GM18868 (cell line): ENCODE measurements around the gene FBXO2.
A peak's percentile ranks its signal among the peaks of the same experiment; 100 is the strongest.

ENCODE experiments used
- ATAC-seq: cut with Tn5 transposase; IDR thresholded peaks from one replicate; pipeline ENCODE4 v1.9.1; 2021; ENCODE audit warnings: mild to moderate bottlenecking, moderate library complexity; ENCODE audit not compliant: unreplicated experiment

The FBXO2 gene

DNA sequence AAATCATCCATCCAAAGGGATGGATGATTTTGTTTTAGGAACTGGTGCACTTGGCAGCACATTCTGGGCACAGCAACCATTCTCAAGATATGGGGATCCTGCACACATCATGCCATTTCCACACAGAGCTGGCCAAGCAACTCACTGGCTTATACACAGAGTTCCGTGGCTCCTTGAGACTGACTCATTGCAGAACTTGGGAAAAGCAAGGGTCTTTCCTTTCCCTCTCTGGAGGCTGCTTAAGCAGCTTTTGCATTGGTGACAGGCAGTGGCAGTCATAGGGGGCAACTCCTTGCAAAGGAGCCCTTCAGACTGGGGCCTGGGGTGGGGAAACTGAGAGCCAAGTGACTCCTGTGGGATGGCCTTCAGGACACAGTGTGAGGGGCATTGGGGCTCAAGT is 28.6 kb upstream of the FBXO2 start:
- no peak for ATAC-seq

DNA sequence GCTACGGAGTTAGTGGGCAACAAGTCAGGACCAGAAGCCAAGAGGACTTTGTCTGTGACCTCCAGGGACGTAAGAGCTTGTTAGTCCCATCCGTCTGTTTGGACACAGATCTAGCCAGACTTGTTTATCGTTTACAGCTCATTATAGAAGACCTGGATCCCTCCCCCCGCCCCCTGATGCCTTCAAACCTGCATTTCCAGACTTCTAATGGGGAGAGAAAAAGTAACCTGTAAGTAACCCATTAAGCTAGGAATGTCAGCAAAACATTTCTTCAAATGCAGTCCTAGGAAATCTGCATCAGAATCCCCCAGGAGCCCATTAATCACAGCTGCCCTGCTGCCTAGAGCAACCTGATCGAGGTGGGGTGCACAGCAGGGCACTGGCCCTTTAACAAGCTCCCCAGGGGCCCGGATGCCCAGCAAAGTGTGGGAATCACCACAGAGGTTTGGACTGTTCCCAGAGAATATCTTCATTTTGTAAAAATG is 28.1 kb upstream of the FBXO2 start:
- no peak for ATAC-seq

DNA sequence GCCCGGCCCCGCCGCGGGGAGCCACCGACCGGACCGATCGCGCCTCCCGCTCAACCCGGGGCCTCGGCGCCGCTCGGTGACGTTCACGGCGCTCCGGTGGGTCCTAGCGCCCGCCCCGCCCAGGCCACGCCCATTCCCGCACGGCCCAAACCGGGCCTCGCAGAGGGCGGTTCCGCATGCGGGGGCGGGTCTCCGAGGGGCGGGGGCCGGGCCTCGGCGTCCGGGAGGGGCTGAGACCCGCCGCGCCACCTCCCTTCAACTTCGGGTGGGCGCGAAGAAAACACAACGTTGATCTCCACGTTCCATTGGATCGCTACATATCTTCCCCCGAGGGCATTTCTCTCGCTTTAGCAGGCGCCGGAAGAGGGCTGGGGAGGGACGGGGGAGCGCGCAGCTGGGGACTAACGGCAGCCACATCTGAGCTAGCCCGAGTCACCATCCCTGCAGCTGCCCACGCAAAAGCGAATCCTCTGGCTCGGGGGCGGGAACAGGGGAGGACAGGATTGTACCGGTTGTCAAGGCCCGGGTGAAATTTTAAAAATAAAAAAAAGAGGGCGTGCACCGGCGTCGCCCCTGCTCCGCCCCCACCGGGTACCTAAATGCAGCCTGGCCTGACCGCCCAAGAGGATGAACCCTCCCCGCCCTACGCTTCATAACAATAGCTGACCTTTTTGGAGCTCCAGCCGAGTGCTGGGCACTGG is 27.0 kb upstream of the FBXO2 start, which contains the start of gene MAD2L2:
Gene MAD2L2, minus strand, starts transcription at position 78 of the 701 bp plus-strand sequence. CDS start 547 bp downstream, outside the sequence.
- peak; percentile 87 for ATAC-seq

DNA sequence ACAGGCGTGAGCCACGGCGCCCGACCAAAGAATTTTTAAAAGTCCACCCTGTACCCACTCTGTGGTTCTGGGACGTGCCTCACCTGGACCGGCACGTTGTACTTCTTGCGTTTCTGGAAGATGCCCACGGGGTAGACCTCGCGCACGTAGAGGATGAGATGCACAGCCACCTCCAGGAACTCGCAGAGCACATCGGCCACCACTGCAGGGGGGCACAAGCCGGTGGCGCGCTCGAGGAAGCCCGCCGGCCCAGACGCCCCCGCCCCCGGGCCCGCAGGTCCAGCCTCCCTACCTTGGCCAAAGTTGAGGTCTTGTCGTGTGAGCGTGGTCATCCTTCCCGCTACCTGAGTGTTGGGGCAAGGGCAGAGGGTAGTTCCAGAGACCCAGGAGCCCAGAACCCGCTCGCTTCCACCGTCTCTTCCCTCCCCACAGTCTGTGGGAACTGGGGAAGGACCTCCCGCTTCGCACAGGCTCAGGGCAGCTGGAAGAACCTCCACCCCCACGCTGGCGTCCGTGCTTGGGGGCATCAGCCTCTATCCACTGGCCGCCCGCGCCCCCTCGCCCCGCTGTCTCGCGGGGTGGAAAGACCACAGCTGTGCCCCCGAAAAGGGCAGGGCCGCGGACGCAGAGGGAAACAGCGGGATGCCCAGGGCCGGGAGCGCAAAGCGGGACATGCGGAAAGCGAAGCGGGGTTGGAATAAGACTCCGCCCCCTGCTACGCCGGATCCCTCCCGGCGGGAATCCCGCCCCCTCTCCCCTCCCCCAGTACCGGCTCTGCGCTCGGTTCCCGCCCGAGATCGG is 26.2 kb upstream of the FBXO2 start:
- ATAC-seq, result no peak

DNA sequence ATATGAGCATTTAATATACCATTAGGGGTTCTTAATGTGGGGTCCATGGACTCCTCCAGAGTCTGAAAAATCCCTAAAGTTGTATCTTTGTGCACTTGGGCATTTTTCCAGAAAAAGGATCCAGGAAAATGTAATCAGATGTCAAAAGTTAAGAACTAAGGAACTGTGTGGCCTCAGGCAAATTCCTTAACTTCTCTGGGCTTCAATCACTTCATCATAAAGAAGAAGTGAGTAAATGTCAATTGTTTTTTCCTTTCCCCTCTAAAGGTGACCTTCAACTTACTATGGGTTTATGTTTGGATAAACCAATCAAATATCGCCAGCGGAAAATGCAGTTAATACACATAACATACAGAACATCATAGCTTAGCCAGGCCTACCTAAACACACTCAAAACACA is 24.2 kb upstream of the FBXO2 start:
- ATAC-seq, result no peak

DNA sequence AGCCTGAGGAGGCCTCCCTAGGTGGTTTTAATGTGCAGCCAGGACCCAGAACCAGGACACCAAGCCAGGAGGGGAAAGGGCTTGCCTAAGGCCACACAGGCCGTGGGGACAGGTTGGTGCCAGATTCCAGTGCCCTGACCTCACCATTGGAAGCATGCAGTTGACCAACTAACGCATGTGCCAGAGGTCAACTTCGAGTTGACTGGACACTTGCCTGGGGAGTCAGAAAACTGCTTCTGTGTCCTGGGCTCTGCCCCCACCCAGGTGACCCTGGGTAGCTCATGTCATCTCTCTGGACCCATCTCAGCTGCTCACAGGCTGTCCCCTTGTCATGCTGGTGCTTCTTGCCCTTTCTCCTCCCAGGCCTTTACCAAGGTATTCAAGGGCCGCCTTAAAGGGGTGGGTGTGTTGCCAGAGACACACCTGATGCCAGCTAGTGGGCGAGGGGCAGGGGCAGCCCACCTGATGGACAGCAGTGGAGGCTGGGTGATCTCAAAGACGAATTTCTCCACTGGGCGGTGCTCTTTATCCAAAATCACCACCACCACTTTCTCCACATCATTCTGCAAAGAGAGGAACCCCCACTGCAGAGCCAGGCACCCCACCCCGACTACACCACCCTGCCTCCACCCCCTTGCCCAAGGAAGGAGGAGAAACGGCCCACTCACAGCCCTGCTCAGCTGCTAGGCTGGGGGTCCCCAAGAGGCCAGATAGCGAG is 22.3 kb upstream of the FBXO2 start:
- ATAC-seq, result no peak

DNA sequence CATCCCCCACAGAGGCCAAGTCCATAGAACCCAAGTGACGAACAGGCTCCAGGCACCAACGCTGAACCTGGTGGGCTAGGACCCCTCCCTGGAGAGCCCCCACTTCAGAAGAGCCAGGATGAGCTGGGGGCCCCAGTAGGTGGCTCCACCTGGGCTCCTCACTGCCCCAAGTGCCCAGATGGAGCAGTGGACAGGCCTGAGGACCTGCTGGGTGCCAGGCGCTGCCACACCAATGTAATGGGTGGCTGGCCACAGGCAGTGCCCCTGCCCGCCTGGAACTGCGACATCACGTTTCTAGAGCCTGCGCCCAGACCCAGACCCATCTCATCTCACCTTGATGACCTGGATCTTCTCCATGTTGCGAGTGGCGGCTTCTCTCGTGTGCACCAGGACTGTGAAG is 21.1 kb upstream of the FBXO2 start:
- no peak for ATAC-seq

DNA sequence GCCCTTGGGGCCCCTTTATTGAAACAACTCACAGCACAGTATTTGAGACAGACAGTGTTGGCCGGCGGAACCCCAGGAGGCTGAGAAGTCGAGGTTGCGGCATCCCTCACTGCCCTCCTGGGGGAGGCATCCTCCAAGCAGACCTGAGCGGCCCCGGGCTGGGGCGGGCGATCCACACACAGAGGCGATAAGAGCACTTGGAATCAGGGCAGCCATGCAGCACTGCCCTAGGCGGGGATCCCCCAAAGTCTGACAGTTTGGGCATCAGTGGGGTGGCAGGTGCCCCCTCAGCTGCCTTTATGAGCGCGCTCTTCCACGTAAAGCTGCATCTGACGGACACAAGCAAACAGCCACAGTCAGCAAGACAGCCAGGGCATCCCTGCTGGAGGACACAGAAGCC is 20.3 kb upstream of the FBXO2 start:
- ATAC-seq, result no peak

DNA sequence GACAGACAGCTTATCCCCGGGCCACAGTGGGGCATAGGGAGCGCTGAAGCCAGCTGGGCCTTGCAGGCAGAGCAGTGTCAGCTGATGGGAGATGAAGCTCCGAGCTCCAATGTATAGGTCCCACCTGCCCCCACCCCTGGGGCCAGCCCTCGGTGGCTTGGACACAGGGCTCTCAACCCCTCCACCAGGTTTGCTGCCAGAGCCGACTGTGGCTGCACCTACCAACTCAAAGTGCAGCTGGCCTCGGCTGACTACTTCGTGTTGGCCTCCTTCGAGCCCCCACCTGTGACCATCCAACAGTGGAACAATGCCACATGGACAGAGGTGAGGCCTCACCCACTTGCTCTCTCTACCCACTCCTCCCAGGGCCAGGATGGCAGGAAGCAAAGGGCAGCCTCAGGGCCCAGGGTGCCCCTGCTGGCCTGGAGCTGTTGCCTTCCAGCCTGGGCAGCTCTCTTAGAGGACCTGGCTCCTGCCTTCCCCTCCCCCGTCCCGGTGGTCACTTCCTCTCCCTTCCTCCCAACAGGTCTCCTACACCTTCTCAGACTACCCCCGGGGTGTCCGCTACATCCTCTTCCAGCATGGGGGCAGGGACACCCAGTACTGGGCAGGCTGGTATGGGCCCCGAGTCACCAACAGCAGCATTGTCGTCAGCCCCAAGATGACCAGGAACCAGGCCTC is 19.0 kb upstream of the FBXO2 start:
- ATAC-seq, result no peak

DNA sequence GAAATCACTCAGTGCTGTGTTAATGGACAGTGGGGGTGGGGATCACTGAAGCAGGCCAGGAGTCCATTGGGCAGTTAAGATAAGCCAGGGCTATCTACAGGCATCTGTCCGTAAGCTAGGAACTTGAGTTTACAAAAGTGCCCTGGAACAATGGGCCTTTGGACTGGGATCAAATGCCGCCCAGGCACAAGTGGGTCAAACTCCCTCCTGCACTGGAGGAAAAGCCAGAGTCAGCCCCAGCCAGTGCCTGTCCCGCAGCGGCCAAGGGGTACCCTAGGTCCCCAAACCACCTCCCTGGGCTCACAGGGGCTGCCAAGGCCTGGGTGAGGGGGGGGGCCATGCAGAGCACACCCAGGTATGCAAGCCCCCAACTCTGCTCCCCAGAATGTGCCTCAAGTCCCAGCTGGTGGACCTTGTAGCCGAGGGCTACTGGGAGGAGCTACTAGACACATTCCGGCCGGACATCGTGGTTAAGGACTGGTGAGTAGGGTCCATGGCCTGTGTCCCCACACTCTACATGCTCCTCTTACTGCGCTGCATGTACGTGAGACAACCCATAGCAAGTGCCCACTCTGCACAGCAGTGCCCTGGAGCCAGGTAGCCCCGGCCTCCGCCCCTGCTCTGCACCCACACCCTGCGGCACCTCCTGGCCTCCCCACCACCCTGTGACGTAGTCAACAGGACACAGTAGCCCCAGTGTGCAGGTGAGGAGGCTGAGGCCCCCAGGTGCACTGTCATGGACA is 17.5 kb upstream of the FBXO2 start:
- ATAC-seq, result no peak

DNA sequence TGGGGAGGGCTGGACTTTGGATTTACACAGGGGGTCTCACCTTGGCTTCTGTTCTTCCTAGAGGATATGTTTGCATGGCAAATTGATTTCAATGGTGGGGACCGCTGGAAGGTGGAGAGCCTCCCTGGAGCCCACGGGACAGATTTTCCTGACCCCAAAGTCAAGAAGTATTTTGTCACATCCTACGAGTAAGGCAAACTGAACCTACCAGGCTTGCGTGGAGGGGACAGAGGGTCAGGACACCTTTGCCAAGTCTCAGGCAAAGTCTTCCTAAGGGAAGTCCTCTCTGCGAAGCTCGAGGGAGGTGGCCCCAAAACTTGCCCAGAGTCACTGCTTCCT is 16.9 kb upstream of the FBXO2 start:
- ATAC-seq, result no peak

DNA sequence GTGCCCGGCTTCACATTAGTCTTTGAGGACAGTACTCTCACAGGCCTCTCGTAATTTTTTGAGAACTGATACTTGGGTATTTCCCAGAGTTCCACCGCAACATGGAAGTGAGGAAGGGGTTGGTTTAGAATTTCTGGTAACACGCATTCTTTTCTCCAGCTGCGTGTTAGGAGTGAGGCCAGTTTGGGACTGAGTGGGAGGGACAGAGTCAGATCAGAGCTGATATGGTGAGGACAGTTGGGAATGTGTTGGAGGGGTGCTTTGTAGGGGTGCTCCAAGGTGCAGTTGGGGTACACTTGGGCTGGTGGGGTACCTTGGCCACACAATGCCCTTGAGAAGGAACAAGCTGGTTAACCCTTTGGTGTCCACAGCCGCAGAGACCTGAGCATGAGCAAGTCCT is 16.5 kb upstream of the FBXO2 start:
- no peak for ATAC-seq

DNA sequence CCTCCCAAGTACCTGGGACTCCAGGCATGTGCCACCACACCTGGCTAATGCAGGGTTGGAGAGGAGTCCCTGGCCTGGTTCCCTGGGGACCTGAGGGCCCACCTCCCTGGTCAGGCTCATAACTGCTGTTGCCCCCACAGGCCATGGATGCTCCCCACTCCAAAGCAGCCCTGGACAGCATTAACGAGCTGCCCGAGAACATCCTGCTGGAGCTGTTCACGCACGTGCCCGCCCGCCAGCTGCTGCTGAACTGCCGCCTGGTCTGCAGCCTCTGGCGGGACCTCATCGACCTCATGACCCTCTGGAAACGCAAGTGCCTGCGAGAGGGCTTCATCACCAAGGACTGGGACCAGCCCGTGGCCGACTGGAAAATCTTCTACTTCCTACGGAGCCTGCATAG is 14.3 kb upstream of the FBXO2 start:
- ATAC-seq, result no peak

DNA sequence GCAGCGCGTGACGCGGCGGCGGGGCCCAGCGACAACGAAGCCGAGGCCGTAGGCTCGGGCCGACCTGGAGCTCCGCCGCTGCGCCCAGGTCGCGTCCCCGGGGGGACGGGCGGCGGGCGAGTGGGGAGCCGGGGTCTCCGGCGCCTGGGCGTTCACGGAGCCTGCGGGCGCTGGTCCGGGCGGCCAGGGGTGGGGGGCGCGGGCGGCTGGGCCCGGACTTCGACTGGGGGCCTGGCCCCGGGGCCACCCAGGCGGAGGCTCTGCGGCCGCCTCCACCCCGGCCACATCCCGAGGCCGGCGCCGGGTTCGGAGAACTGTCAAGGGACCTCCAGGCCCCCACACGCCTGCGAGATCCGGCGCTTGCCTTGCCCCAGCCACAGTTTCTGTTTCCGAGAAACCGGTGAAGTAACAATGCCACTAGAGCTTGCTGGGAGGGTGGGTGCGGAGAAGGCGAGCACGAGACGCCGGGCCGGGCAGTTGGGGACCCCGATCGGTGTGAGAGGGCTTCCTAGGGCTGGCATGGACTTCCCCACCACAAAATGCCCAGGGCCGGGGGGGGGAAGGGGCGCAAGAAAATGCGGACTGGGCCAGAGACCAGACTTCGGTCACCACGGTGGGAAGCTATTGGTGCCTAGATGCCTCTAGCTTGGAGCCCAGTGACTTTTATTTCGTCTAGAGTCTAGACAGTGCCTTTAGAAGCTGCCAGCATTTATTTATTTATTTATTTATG is 10.3 kb upstream of the FBXO2 start:
- peak; percentile 37 for ATAC-seq

DNA sequence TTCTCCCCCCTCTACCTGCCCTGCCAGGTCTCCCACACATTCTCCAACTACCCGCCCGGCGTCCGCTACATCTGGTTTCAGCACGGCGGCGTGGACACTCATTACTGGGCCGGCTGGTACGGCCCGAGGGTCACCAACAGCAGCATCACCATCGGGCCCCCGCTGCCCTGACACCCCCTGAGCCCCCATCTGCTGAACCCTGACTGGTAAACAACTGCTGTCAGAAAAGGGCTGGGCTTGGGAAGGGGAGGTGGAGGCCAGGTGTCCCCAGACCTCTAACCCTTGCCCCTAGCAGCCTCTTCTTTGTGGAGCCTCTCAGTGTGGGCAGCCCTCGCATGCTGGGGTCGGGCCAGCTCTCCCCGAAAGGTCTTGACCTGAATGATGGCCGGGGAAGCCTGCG is 6.9 kb upstream of the FBXO2 start:
- ATAC-seq, result no peak

DNA sequence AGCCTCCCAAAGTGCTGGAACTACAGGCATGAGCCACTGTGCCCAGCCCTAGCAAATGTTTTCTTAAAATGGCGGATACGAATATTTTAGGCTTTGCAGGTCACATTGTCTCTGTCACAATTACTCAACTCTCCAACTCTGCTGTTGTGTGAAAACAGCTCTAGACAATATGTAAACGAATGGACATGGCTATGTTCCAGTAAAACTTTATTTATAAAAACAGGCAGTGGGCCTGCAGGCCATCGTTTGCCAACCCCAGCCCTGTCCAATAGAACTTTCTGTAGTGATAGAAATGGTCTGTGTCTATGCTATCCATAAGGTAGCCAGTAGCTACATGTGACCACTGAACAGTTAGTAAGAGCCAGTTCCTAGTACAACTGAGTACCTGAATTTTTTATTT is 5.5 kb upstream of the FBXO2 start:
- ATAC-seq, result no peak

DNA sequence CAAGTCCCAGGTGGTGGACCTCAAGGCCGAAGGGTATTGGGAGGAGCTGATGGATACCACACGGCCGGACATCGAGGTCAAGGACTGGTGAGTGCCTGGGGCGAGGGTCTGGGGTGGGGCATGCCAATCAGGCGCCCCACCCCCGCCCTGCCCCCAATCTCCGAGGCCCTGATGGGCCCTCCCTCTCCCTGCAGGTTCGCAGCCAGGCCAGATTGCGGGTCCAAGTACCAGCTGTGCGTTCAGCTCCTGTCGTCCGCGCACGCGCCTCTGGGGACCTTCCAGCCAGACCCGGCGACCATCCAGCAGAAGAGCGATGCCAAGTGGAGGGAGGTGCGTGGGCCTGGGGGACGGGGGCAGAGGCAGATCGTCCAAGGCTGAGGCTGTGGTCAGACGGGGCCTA is 4.3 kb upstream of the FBXO2 start:
- ATAC-seq, result no peak

DNA sequence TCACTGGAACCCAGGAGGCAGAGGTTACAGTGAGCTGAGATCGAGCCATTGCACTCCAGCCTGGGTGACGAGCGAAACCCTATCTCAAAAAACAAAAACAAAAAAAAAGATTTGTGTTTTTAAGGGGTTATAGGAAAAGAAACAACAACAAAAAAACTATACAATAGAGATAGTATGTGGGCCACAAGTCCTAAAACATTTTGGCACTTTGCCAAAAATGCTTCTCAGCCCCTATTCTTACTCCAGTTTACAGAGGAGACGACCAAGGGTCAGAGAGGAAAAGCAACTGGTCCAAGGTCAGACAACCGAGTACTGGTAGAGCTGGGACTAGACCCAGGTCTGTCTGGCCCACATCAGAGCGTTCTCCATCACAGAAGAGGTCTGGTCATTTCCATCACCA is 3.4 kb upstream of the FBXO2 start:
- no peak for ATAC-seq

DNA sequence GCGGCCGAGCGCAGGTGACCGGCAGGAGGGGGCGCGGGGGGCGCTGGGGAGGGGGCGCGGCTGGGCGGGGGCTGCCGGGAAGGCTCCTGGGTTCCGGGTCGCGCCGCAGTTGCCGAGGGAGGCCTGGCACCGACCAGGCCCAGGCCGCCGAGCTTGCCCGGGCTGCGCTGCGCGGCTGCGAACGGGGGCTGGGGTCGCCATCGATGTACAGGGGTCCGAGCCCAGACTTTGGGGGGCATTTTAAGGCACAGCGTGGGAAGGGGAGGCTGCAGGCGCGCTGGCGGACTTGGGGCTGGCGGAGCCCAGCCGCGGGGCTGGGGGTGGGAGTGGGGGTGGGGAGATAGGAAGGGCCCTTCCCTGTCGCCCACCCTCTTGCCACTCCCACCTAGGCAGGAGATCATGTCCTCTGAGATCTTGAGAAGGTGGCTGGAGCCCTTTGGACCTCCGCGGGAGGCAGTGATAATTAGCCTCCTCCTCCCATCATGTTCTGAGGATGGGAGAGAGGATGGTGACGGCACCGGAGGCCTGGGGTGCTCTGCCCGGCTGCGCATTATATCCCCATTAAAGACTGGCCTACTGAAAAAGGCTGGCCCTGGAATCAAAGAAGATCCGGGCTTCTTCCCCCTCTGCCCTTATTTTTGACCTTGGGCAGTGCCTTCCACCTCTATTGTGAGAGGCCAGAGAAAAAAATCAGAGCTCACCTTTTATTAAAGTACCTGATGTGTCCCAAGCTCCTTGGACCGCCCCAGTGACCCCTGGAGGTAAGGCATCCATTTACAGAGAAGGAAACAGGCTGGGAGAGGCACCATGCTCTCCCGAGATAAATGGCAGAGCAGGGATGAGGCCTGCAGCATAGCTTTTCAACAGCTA is 945 bp upstream of the FBXO2 start:
- no peak for ATAC-seq
